Activated T-helper 17 cell treated with anti-CD3 and anti-CD28 coated beads, Interleukin-2, amount 50 U/mL, for 72 hours (primary cell): Measurements from ENCODE around the gene TMEM135. TPM values are rescaled to one million over a fixed set of nuclear protein-coding genes. Genes with fewer than 3 reads are reported as not detected.
A peak's percentile ranks its signal among the peaks of the same experiment; 100 is the strongest.

Experiments
- ATAC-seq: fragments of 150-1000 bp; cut with Tn5 transposase; replicated peaks from 2 replicates; pipeline ENCODE4 v1.10.0; 2021; ENCODE audit warnings: mild to moderate bottlenecking, moderate library complexity
- H3K27ac Mint-ChIP-seq: one replicate; pipeline ENCODE4 v1.8.0; 2022; ENCODE audit warnings: mixed read lengths
- H3K27me3 Mint-ChIP-seq: one replicate; pipeline ENCODE4 v1.8.0; 2022; ENCODE audit warnings: mixed read lengths
- H3K36me3 Mint-ChIP-seq: one replicate; pipeline ENCODE4 v1.8.0; 2022; ENCODE audit warnings: low read depth, mild to moderate bottlenecking, mixed read lengths
- H3K4me1 Mint-ChIP-seq: one replicate; pipeline ENCODE4 v1.8.0; 2022; ENCODE audit warnings: mixed read lengths
- H3K4me3 Mint-ChIP-seq: one replicate; pipeline ENCODE4 v1.8.0; 2022; ENCODE audit warnings: mild to moderate bottlenecking, mixed read lengths
- H3K9me3 Mint-ChIP-seq: one replicate; pipeline ENCODE4 v1.8.0; 2022; ENCODE audit warnings: mixed read lengths
- total RNA-seq, 2 donors: library from RNA; stranded (reverse); gene quantifications; one replicate each; pipeline ENCODE4 v1.2.3, GENCODE V29; 2022

Gene TMEM135
- total RNA-seq, 2 donors from 2014 or later: 19.8 to 34.7 TPM

DNA sequence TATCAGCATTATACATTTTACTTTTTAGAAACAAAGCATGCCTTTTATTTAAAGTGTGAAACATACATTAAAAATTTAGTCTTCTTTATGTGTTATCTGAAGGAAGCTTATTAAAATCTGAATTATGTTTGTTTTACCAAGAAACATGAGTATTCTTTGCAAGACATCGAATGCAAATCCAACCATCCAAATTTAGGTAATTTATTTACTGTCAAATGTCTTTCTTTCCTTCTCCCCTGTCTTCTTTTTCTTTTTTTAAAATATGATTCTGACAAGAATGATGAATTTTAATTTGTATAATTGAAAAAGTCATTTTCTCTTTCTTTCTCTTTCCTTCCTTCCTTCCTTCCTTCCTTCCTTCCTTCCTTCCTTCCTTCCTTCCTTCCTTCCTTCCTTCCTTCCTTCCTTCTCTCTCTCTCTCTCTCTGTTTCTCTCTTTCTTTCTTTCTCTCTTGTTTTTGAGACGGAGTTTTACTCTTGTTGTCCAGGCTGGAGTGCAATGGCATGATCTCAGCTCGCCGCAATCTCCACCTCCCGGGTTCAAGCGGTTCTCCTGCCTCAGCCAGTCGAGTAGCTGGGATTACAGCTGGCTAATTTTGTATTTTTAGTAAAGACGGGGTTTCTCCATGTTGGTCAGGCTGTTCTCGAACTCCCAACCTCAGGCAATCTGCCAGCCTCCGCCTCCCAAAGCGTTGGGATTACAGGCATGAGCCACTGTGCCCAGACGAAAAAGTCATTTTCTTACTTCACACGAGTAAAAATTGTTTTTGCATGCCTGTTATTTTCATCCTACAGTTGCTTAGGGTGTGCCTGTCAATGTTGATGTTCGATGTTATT is 157.5 kb downstream of the TMEM135 start:
- no peaks in the 10 kb centered on the region for H3K9me3 Mint-ChIP-seq
- no peak overlapping the region for H3K27ac Mint-ChIP-seq
- no peak overlapping the region for H3K4me3 Mint-ChIP-seq
- no peaks in the 10 kb centered on the region for H3K27me3 Mint-ChIP-seq
- no peaks in the 10 kb centered on the region for H3K4me1 Mint-ChIP-seq
- ATAC-seq: no peak
- no peaks in the 10 kb centered on the region for H3K36me3 Mint-ChIP-seq

DNA sequence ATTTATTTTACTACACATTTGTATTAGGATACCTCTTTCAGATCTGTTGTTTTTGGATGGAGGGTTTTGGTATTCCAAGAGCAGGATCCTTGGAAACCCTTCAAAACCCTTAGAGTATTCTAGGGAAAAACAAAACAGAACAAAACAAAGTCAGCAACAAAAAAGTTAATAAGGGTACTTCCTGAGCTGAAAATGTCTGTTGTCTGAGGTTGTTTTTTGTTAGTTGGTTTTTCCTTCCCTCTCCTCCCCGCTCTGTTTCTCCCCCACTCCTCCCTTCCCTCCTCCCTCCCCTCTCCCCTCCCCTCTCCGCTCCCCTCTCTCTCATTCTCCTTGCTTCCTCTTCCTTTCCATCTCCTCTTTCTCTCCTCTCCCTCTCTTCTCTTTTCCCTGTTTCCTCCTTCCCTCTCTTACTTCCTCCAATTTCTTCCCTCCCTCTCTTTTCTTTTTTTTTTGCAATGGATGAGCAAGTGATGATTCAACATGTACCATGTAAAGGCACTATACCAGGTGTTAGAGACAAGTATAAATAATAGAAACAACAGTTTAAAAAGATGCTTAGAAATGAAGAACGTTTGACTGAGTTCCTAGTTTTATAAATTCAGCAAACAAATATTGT is 160.6 kb downstream of the TMEM135 start:
- Mint-ChIP-seq H3K27ac (no peak overlapping the region), H3K27me3 (no peaks in the 10 kb centered on the region), H3K4me3 (no peak overlapping the region), H3K36me3 (no peaks in the 10 kb centered on the region), H3K4me1 (no peaks in the 10 kb centered on the region), H3K9me3 (no peaks in the 10 kb centered on the region)
- ATAC-seq: no peak

DNA sequence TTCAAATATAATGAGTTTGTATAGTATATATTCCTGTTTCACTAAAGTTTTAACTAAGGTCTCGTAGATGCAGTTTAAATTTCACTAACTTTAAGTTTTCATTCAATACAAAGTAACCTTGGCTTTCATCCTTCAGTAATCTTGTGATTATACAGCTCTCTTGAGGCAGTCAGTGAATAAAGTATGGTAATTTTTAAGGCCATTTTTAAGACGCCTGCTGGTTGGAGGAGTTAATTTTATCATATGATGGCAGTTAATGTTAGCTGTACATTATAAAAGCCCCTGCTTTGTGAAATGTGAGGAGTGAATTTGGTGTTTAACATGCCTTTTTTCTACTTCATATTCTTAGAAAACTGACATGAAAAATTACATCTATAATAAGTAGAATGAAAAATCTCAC is 163.6 kb downstream of the TMEM135 start:
- H3K4me3 Mint-ChIP-seq: no peak overlapping the region
- H3K9me3 Mint-ChIP-seq: no peaks in the 10 kb centered on the region
- no peaks in the 10 kb centered on the region for H3K4me1 Mint-ChIP-seq
- ATAC-seq: no peak
- no peaks in the 10 kb centered on the region for H3K36me3 Mint-ChIP-seq
- no peaks in the 10 kb centered on the region for H3K27me3 Mint-ChIP-seq
- H3K27ac Mint-ChIP-seq: no peak overlapping the region

DNA sequence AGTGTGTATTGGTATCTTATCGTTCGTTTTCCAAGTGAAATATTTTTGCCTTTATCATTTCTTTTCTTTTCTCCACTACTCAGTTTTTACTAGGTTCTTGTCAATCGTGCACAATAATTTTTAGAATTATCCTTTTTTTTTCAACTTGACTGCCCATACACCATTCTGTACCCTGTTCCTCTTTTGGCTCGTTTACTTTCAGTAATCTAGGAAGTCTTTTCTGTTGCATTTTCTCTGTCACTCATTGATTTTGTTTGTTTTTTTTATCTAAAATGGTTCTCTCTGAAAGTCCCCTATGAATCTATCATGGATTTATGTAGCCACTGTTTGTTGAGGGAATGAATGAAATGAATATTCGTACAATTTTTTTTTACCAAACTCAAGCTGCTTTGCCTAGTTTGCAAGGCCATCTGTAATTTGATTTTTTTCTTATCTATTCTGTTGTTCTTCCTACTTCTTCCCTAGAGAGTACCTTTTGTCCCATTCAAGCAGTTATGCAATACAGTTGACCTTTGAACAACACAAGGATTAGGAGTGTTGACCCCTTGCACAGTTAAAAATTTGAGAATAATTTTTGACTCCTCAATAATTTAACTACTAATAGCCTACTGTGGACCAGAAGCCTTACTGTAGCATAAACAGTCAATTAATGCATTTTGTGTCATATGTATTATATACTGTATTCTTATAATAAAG is 166.3 kb downstream of the TMEM135 start:
- Mint-ChIP-seq H3K9me3 (no peaks in the 10 kb centered on the region), H3K4me3 (no peak overlapping the region), H3K4me1 (no peaks in the 10 kb centered on the region), H3K27ac (no peak overlapping the region), H3K27me3 (no peaks in the 10 kb centered on the region), H3K36me3 (no peaks in the 10 kb centered on the region)
- ATAC-seq: no peak

- Mint-ChIP-seq H3K4me1 (peaks cover 8% of the 10 kb centered on the region), H3K9me3 (no peaks in the 10 kb centered on the region), H3K4me3 (peak overlapping the region; percentile 50), H3K27me3 (no peaks in the 10 kb centered on the region), H3K36me3 (no peaks in the 10 kb centered on the region), H3K27ac (no peak overlapping the region)
- ATAC-seq: no peak
These were observed 175.2 kb downstream of the TMEM135 start for GRCh38 chr11:87212891-87213290.

- Mint-ChIP-seq H3K9me3 (no peaks in the 10 kb centered on the region), H3K4me1 (peaks cover 8% of the 10 kb centered on the region), H3K4me3 (peak overlapping the region; percentile 50), H3K27ac (peak overlapping the region; percentile 32), H3K36me3 (no peaks in the 10 kb centered on the region), H3K27me3 (no peaks in the 10 kb centered on the region)
- peak; percentile 85 for ATAC-seq
These were observed 175.7 kb downstream of the TMEM135 start for GRCh38 chr11:87213444-87213843.

- no peaks in the 10 kb centered on the region for H3K36me3 Mint-ChIP-seq
- no peaks in the 10 kb centered on the region for H3K9me3 Mint-ChIP-seq
- no peaks in the 10 kb centered on the region for H3K27me3 Mint-ChIP-seq
- no peak overlapping the region for H3K27ac Mint-ChIP-seq
- H3K4me1 Mint-ChIP-seq: peaks cover 8% of the 10 kb centered on the region
- ATAC-seq: peak; percentile 62
- H3K4me3 Mint-ChIP-seq: no peak overlapping the region
These were observed 177.5 kb downstream of the TMEM135 start for GRCh38 chr11:87215236-87215635.

- Mint-ChIP-seq H3K27me3 (no peaks in the 10 kb centered on the region), H3K27ac (no peak overlapping the region), H3K4me3 (no peak overlapping the region), H3K4me1 (no peaks in the 10 kb centered on the region), H3K9me3 (no peaks in the 10 kb centered on the region), H3K36me3 (no peaks in the 10 kb centered on the region)
- no peak for ATAC-seq
These were observed 181.5 kb downstream of the TMEM135 start for GRCh38 chr11:87219266-87219665.

- no peak overlapping the region for H3K4me3 Mint-ChIP-seq
- no peaks in the 10 kb centered on the region for H3K4me1 Mint-ChIP-seq
- no peak overlapping the region for H3K27ac Mint-ChIP-seq
- no peak for ATAC-seq
- H3K27me3 Mint-ChIP-seq: no peaks in the 10 kb centered on the region
- no peaks in the 10 kb centered on the region for H3K36me3 Mint-ChIP-seq
- no peaks in the 10 kb centered on the region for H3K9me3 Mint-ChIP-seq
These were observed 186.1 kb downstream of the TMEM135 start for GRCh38 chr11:87223816-87224215.

DNA sequence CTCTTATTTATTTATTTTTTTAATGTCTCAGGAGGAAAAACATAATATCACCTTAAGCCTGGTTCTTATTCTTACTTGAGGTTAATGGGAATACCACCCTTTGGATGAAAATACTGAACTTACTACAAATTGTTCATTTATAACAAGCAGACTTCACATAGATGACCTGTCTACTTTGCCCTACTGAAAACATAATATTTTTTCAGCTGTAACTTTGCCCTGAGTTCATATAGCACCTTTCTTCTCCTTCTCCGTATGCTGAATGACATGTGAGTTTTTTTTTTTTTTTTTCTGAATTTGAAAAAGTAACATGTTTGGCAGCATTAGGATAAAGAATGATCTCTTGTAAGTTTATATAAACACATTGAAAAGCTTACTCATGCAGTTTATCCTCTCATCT is 186.8 kb downstream of the TMEM135 start:
- no peaks in the 10 kb centered on the region for H3K4me1 Mint-ChIP-seq
- H3K9me3 Mint-ChIP-seq: no peaks in the 10 kb centered on the region
- no peaks in the 10 kb centered on the region for H3K36me3 Mint-ChIP-seq
- no peak overlapping the region for H3K27ac Mint-ChIP-seq
- H3K4me3 Mint-ChIP-seq: no peak overlapping the region
- H3K27me3 Mint-ChIP-seq: no peaks in the 10 kb centered on the region
- no peak for ATAC-seq

DNA sequence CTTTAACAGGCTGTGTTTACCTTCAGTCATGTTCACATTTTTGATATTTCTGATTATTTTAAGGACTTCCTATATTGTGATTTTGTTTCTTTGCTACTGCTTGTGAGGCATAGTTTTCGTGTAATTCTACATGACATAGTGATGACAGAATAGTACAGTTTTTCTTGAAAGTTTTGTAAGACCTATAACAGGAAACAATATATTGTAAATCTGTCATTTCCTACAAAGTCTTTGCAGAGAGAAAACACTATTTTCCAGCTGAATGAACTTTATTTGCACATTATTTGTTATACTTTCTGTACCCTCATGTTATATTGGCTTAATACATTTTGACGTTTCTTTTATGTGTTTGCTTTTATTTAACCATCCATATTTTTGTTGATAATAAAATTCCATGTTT is 191.1 kb downstream of the TMEM135 start:
- H3K27ac Mint-ChIP-seq: no peak overlapping the region
- peaks cover 13% of the 10 kb centered on the region for H3K9me3 Mint-ChIP-seq
- no peak overlapping the region for H3K4me3 Mint-ChIP-seq
- no peaks in the 10 kb centered on the region for H3K27me3 Mint-ChIP-seq
- no peak for ATAC-seq
- no peaks in the 10 kb centered on the region for H3K36me3 Mint-ChIP-seq
- H3K4me1 Mint-ChIP-seq: no peaks in the 10 kb centered on the region

- no peaks in the 10 kb centered on the region for H3K36me3 Mint-ChIP-seq
- H3K27me3 Mint-ChIP-seq: no peaks in the 10 kb centered on the region
- H3K27ac Mint-ChIP-seq: no peak overlapping the region
- no peaks in the 10 kb centered on the region for H3K4me1 Mint-ChIP-seq
- peaks cover 13% of the 10 kb centered on the region for H3K9me3 Mint-ChIP-seq
- ATAC-seq: no peak
- no peak overlapping the region for H3K4me3 Mint-ChIP-seq
These were observed 193.3 kb downstream of the TMEM135 start for GRCh38 chr11:87230995-87231394.

DNA sequence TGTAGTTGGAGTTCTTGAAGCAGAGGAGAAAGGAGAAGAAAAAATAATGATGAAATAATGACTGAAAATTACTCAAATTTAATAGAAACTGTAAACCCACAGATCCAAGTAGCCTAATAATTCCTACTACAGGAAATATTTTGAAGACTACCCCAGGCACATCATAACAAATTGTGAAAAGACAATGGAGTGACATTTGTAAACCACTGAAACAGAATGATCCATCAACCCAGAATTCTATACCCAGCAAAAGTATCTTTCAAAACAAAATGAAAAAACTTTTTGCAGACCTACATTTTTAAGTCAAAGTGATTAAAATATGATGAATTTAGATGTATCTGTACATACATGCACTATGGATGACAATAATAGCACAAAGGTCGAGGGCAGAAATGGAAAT is 194.6 kb downstream of the TMEM135 start:
- ATAC-seq: no peak
- no peaks in the 10 kb centered on the region for H3K27me3 Mint-ChIP-seq
- no peak overlapping the region for H3K4me3 Mint-ChIP-seq
- H3K4me1 Mint-ChIP-seq: no peaks in the 10 kb centered on the region
- H3K9me3 Mint-ChIP-seq: peaks cover 13% of the 10 kb centered on the region
- no peaks in the 10 kb centered on the region for H3K36me3 Mint-ChIP-seq
- no peak overlapping the region for H3K27ac Mint-ChIP-seq

- H3K4me1 Mint-ChIP-seq: no peaks in the 10 kb centered on the region
- H3K9me3 Mint-ChIP-seq: peaks cover 13% of the 10 kb centered on the region
- ATAC-seq: no peak
- H3K36me3 Mint-ChIP-seq: peaks cover 6% of the 10 kb centered on the region
- no peaks in the 10 kb centered on the region for H3K27me3 Mint-ChIP-seq
- H3K4me3 Mint-ChIP-seq: no peak overlapping the region
- no peak overlapping the region for H3K27ac Mint-ChIP-seq
These were observed 197.6 kb downstream of the TMEM135 start for GRCh38 chr11:87235366-87235765.

GRCh38 chr11:87236368-87236767 is 198.6 kb downstream of the TMEM135 start:
- no peak overlapping the region for H3K27ac Mint-ChIP-seq
- no peak for ATAC-seq
- no peak overlapping the region for H3K4me3 Mint-ChIP-seq
- no peaks in the 10 kb centered on the region for H3K27me3 Mint-ChIP-seq
- no peaks in the 10 kb centered on the region for H3K4me1 Mint-ChIP-seq
- peaks cover 7% of the 10 kb centered on the region for H3K9me3 Mint-ChIP-seq
- H3K36me3 Mint-ChIP-seq: peaks cover 6% of the 10 kb centered on the region
